ENCODE data around the gene PHIP. TPM values are rescaled to one million over a fixed set of nuclear protein-coding genes. Genes with fewer than 3 reads are reported as not detected.

PHIP gene
- total and polyA plus RNA-seq, 2 donors (not counting 3 experiments of a cell fraction or from before 2014, with no cell fraction given): 3.5 to 28.4 TPM

GRCh38 chr6:79076782-79077641 is 1.0 kb downstream of the PHIP start:
- Histone ChIP-seq H3K9me3 (replicated peaks; ENCODE audit: control insufficient read depth, insufficient read depth, low read length) (no peaks in the 10 kb centered on the region), H3K36me3 (ENCODE audit: control insufficient read depth in 2 of 2, extremely low read depth in 1 of 2, insufficient read depth in 2 of 2, low read length in 2 of 2) (peaks cover 0 to 2% of the 10 kb centered on the region in 2 experiments), H4K20me1 (replicated peaks; ENCODE audit: control insufficient read depth, extremely low read depth, insufficient read depth, low read length) (no peaks in the 10 kb centered on the region), H3K4me2 (ENCODE audit: insufficient read depth, low read length) (peak overlapping the region; percentile 96), H3K79me2 (ENCODE audit: control insufficient read depth, insufficient read depth, low read length) (peaks cover 47% of the 10 kb centered on the region), H3K9ac (replicated peaks; ENCODE audit: extremely low read depth, insufficient read depth, low read length) (peak overlapping the region; percentile 92), H3K27ac (ENCODE audit: insufficient read depth, low read depth, low read length) (peak overlapping the region; percentile 80), H2AFZ (ENCODE audit: low read depth, low read length) (peak overlapping the region; percentile 34), H3K4me3 (replicated peaks in 1 of 3; ENCODE audit: insufficient read depth in 1 of 3, low read depth in 1 of 3, low read length in 3 of 3) (peak overlapping the region; percentile 81 to 98 (median 91)), H3K4me1 (ENCODE audit: control insufficient read depth, extremely low read depth, insufficient read depth, low read length) (peaks cover 20% of the 10 kb centered on the region), H3K9me1 (replicated peaks; ENCODE audit: control insufficient read depth, extremely low read depth, insufficient read depth, low read length) (no peaks in the 10 kb centered on the region), H3K27me3 (ENCODE audit: control insufficient read depth in 2 of 2, insufficient read depth in 2 of 2, low read length in 2 of 2) (no peaks in the 10 kb centered on the region)
- DNase-seq (ENCODE audit: low read depth, low spot score) (peak; percentile 98), FAIRE-seq (peak; percentile 88)
- intact Hi-C loops (cut with micrococcal nuclease) (loop anchor here (1.0 to 5.0 kb wide), 6 partner anchors 209 to 1615 kb away; partner anchors contain the start of genes HTR1B and SH3BGRL2), dilution Hi-C loops (cut with MboI; ENCODE audit: extremely low pct_ligation_motif_present, low sequenced_read_pairs) (no loop called here)
- ChIA-PET POLR2A (interaction anchor here (1.1 kb wide), 1 partner anchor 554 kb away, joined by 3 read pairs; the partner anchor contains the start of gene SH3BGRL2), CTCF (interaction anchor here (1.0 to 1.8 kb wide), 6 partner anchors 12 to 493 kb away, joined by 3 to 7 read pairs (median 4); no protein-coding TSS in a partner anchor)
- TF ChIP-seq, protein P1, sequence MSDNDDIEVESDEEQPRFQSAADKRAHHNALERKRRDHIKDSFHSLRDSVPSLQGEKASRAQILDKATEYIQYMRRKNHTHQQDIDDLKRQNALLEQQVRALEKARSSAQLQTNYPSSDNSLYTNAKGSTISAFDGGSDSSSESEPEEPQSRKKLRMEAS (IDR thresholded peaks at IDR 0.05; ENCODE audit: insufficient read depth, insufficient read length): peak; percentile 30
- peak; percentile 59 for TF ChIP-seq POLR2A (IDR thresholded peaks at IDR 0.05; ENCODE audit: low read depth, low read length)
- peak; percentile 67 for TF ChIP-seq POLR2AphosphoS5 (IDR thresholded peaks at IDR 0.05; ENCODE audit: insufficient read depth, low read depth, low read length)
- no peak for TF ChIP-seq JUN (IDR thresholded peaks at IDR 0.05; ENCODE audit: borderline replicate concordance, insufficient read depth, insufficient read length, low read depth)
- BruUV-seq (replicated peaks): no TSS peak

- peak; percentile 55 for DNase-seq (ENCODE audit: low read depth, low spot score)
- BruUV-seq (replicated peaks): TSS peak; percentile 29
- Histone ChIP-seq H4K20me1 (replicated peaks; ENCODE audit: control insufficient read depth, extremely low read depth, insufficient read depth, low read length) (no peaks in the 10 kb centered on the region), H3K27me3 (ENCODE audit: control insufficient read depth in 2 of 2, insufficient read depth in 2 of 2, low read length in 2 of 2) (no peaks in the 10 kb centered on the region), H3K79me2 (ENCODE audit: control insufficient read depth, insufficient read depth, low read length) (peaks cover 52% of the 10 kb centered on the region), H3K4me2 (ENCODE audit: insufficient read depth, low read length) (peak overlapping the region; percentile 96), H2AFZ (ENCODE audit: low read depth, low read length) (peak overlapping the region; percentile 47), H3K9ac (replicated peaks; ENCODE audit: extremely low read depth, insufficient read depth, low read length) (peak overlapping the region; percentile 92), H3K36me3 (ENCODE audit: control insufficient read depth in 2 of 2, extremely low read depth in 1 of 2, insufficient read depth in 2 of 2, low read length in 2 of 2) (peaks cover 0 to 2% of the 10 kb centered on the region in 2 experiments), H3K9me3 (replicated peaks; ENCODE audit: control insufficient read depth, insufficient read depth, low read length) (no peaks in the 10 kb centered on the region), H3K27ac (ENCODE audit: insufficient read depth, low read depth, low read length) (peak overlapping the region; percentile 80), H3K9me1 (replicated peaks; ENCODE audit: control insufficient read depth, extremely low read depth, insufficient read depth, low read length) (no peaks in the 10 kb centered on the region), H3K4me3 (replicated peaks in 1 of 3; ENCODE audit: insufficient read depth in 1 of 3, low read depth in 1 of 3, low read length in 3 of 3) (peak overlapping the region; percentile 81 to 91 (median 85)), H3K4me1 (ENCODE audit: control insufficient read depth, extremely low read depth, insufficient read depth, low read length) (peaks cover 20% of the 10 kb centered on the region)
- dilution Hi-C loops (cut with MboI; ENCODE audit: extremely low pct_ligation_motif_present, low sequenced_read_pairs) (no loop called here), intact Hi-C loops (cut with micrococcal nuclease) (loop anchor here (1.0 to 5.0 kb wide), 6 partner anchors 208 to 1614 kb away; partner anchors contain the start of genes HTR1B and SH3BGRL2)
- ChIA-PET POLR2A (interaction anchor here (1.1 kb wide), 1 partner anchor 555 kb away, joined by 3 read pairs; the partner anchor contains the start of gene SH3BGRL2), CTCF (interaction anchor here (1.0 to 1.8 kb wide), 5 partner anchors 11 to 494 kb away, joined by 3 to 7 read pairs (median 4); no protein-coding TSS in a partner anchor)
- TF ChIP-seq JUN (IDR thresholded peaks at IDR 0.05; ENCODE audit: borderline replicate concordance, insufficient read depth, insufficient read length, low read depth): no peak
- no peak for TF ChIP-seq POLR2AphosphoS5 (IDR thresholded peaks at IDR 0.05; ENCODE audit: insufficient read depth, low read depth, low read length)
- TF ChIP-seq CTCF (IDR thresholded peaks at IDR 0.05; ENCODE audit: extremely low read depth in 1 of 2, insufficient read depth in 1 of 2, low read depth in 1 of 2, low read length in 2 of 2): no peak
- TF ChIP-seq, protein P1 (IDR thresholded peaks at IDR 0.05; ENCODE audit: insufficient read depth, insufficient read length): no peak
- no peak for TF ChIP-seq EZH2 (IDR thresholded peaks at IDR 0.05; ENCODE audit: borderline replicate concordance, low read depth, low read length, severe bottlenecking)
- no peak for TF ChIP-seq FOS (IDR thresholded peaks at IDR 0.05; ENCODE audit: borderline replicate concordance, insufficient read depth, low read length)
- no peak for TF ChIP-seq POLR2A (IDR thresholded peaks at IDR 0.05; ENCODE audit: low read depth, low read length)
- no peak for TF ChIP-seq GATA2 (IDR thresholded peaks at IDR 0.05; ENCODE audit: insufficient read depth, insufficient read length, low read depth, low read length)
- TF ChIP-seq MYC (IDR thresholded peaks at IDR 0.05; ENCODE audit: low read depth, low read length): no peak
- FAIRE-seq: no peak
These were observed 1.9 kb downstream of the PHIP start for GRCh38 chr6:79076160-79076559.

Measured in endothelial cell of umbilical vein (primary cell).